Activated CD8-positive, alpha-beta T cell treated with anti-CD3 and anti-CD28 coated beads for 36 hours (primary cell): ENCODE data around the gene GTF3C5. TPM values are rescaled to one million over a fixed set of nuclear protein-coding genes. Genes with fewer than 3 reads are reported as not detected.
"Not testable (repeated sequence)": the region's sequence is repeated elsewhere in the genome, so short reads cannot be mapped to it uniquely, and the experiment has no call there.

Experiments
- ATAC-seq: fragments of 200-7000 bp; cut with Tn5 transposase; one replicate; pipeline ENCODE4 v1.10.0; 2021; ENCODE audit warnings: mild to moderate bottlenecking, moderate library complexity
- CTCF ChIA-PET: fragments of 350-600 bp; sonication (Branson Sonifier 250); formaldehyde crosslinking; loops from one replicate; lab custom pipeline; 2021; ENCODE audit warnings: antibody characterized with exemption; lab: Charles Lee
- POLR2A ChIA-PET: fragments of 350-600 bp; sonication (Branson Sonifier 250); formaldehyde crosslinking; loops from one replicate; lab custom pipeline; 2021; ENCODE audit warnings: antibody characterized with exemption; lab: Charles Lee
- DNase-seq: peaks from one replicate; pipeline ENCODE4 v3.0.0-alpha.2; 2020
- H3K27ac Mint-ChIP-seq: one replicate; pipeline ENCODE4 v1.8.0; 2021; ENCODE audit warnings: mild to moderate bottlenecking, mixed read lengths
- H3K27me3 Mint-ChIP-seq: one replicate; pipeline ENCODE4 v1.8.0; 2021; ENCODE audit warnings: mixed read lengths
- H3K36me3 Mint-ChIP-seq: one replicate; pipeline ENCODE4 v1.8.0; 2021; ENCODE audit warnings: low read depth, mixed read lengths
- H3K4me1 Mint-ChIP-seq: one replicate; pipeline ENCODE4 v1.8.0; 2021; ENCODE audit warnings: low read depth, mixed read lengths
- H3K4me3 Mint-ChIP-seq: one replicate; pipeline ENCODE4 v1.8.0; 2021; ENCODE audit warnings: mild to moderate bottlenecking, moderate library complexity, mixed read lengths
- H3K9me3 Mint-ChIP-seq: one replicate; pipeline ENCODE4 v1.8.0; 2021; ENCODE audit warnings: mixed read lengths
- CTCF ChIP-seq: fragments of 200-600 bp; IDR thresholded peaks from one replicate; pipeline ENCODE4 v1.8.0; 2022; ENCODE audit warnings: antibody characterized with exemption, mild to moderate bottlenecking
- intact Hi-C: fragments of 100-400 bp; cut with micrococcal nuclease; formaldehyde crosslinking; loops from one replicate; pipeline ENCODE4 v1.10.0; 2022
- total RNA-seq, 2 experiments: library from RNA; stranded (reverse); gene quantifications; one replicate each; pipeline ENCODE4 v1.2.3, GENCODE V29; 2021

GTF3C5 gene
- total RNA-seq, 2 experiments from 2014 or later, result 87.6 to 95.3 TPM

- ChIA-PET POLR2A (no interaction called here), CTCF (interaction anchor here (1.0 kb wide), 1 partner anchor 35 kb away, joined by 3 read pairs; no protein-coding TSS in a partner anchor)
- H3K27me3 Mint-ChIP-seq, result no peaks in the 10 kb centered on the region
- peaks cover 4% of the 10 kb centered on the region for H3K36me3 Mint-ChIP-seq
- DNase-seq, result no peak
- no peak overlapping the region for H3K4me3 Mint-ChIP-seq
- no peak for TF ChIP-seq CTCF
- H3K27ac Mint-ChIP-seq, result no peak overlapping the region
- ATAC-seq, result no peak
- H3K4me1 Mint-ChIP-seq, result peaks cover 4% of the 10 kb centered on the region
- H3K9me3 Mint-ChIP-seq, result no peaks in the 10 kb centered on the region
- intact Hi-C loops, result no loop called here
These were observed 36.2 kb downstream of the GTF3C5 start for GRCh38 chr9:133067006-133067405.

GRCh38 chr9:133067813-133068212, 37.0 kb downstream of the GTF3C5 start:
- no peaks in the 10 kb centered on the region for H3K27me3 Mint-ChIP-seq
- ATAC-seq, result no peak
- no peaks in the 10 kb centered on the region for H3K9me3 Mint-ChIP-seq
- CTCF ChIA-PET, result interaction anchor here (0.8 to 1.0 kb wide), 2 partner anchors 34 to 46 kb away, joined by 3 read pairs; no protein-coding TSS in a partner anchor
- POLR2A ChIA-PET, result no interaction called here
- no peak for TF ChIP-seq CTCF
- H3K4me3 Mint-ChIP-seq, result no peak overlapping the region
- intact Hi-C loops, result no loop called here
- no peak for DNase-seq
- H3K36me3 Mint-ChIP-seq, result peaks cover 4% of the 10 kb centered on the region
- no peak overlapping the region for H3K27ac Mint-ChIP-seq
- peaks cover 2% of the 10 kb centered on the region for H3K4me1 Mint-ChIP-seq

- intact Hi-C loops, H3K27me3 Mint-ChIP-seq, H3K27ac Mint-ChIP-seq, POLR2A ChIA-PET, DNase-seq, ATAC-seq, H3K4me3 Mint-ChIP-seq, H3K9me3 Mint-ChIP-seq, H3K4me1 Mint-ChIP-seq, CTCF ChIA-PET, H3K36me3 Mint-ChIP-seq: not testable (repeated sequence)
These were observed 37.6 kb downstream of the GTF3C5 start for GRCh38 chr9:133068431-133068830.

GRCh38 chr9:133070500-133070961, 39.7 kb downstream of the GTF3C5 start:
- H3K9me3 Mint-ChIP-seq, CTCF ChIA-PET, DNase-seq, intact Hi-C loops, H3K27me3 Mint-ChIP-seq, H3K36me3 Mint-ChIP-seq, H3K27ac Mint-ChIP-seq, H3K4me3 Mint-ChIP-seq, ATAC-seq, H3K4me1 Mint-ChIP-seq, POLR2A ChIA-PET: not testable (repeated sequence)

- ATAC-seq, intact Hi-C loops, DNase-seq, H3K4me3 Mint-ChIP-seq, H3K27ac Mint-ChIP-seq, CTCF ChIA-PET, H3K4me1 Mint-ChIP-seq, H3K36me3 Mint-ChIP-seq, H3K27me3 Mint-ChIP-seq, H3K9me3 Mint-ChIP-seq, POLR2A ChIA-PET: not testable (repeated sequence)
These were observed 40.2 kb downstream of the GTF3C5 start for GRCh38 chr9:133070985-133071384.

- intact Hi-C loops, result no loop called here
- Mint-ChIP-seq H3K27ac (no peak overlapping the region), H3K9me3 (no peaks in the 10 kb centered on the region), H3K4me3 (no peak overlapping the region), H3K36me3 (peaks cover 4% of the 10 kb centered on the region), H3K4me1 (no peaks in the 10 kb centered on the region), H3K27me3 (no peaks in the 10 kb centered on the region)
- TF ChIP-seq CTCF, result no peak
- ChIA-PET CTCF (no interaction called here), POLR2A (no interaction called here)
- DNase-seq, result no peak
- ATAC-seq, result no peak
These were observed 40.8 kb downstream of the GTF3C5 start for GRCh38 chr9:133071484-133072150.

GRCh38 chr9:133072210-133072609, 41.4 kb downstream of the GTF3C5 start:
- H3K9me3 Mint-ChIP-seq, DNase-seq, H3K27ac Mint-ChIP-seq, intact Hi-C loops, POLR2A ChIA-PET, H3K27me3 Mint-ChIP-seq, H3K36me3 Mint-ChIP-seq, CTCF ChIA-PET, ATAC-seq, H3K4me1 Mint-ChIP-seq, H3K4me3 Mint-ChIP-seq: not testable (repeated sequence)
